ENCODE data around the gene NPLOC4.

- TF ChIP-seq REST (IDR thresholded peaks at IDR 0.05; ENCODE audit: insufficient replicate concordance, low read depth) (no peak), GABPA (IDR thresholded peaks at IDR 0.05; ENCODE audit: low read depth) (no peak), POLR2AphosphoS5 (IDR thresholded peaks at IDR 0.05; ENCODE audit: low read depth) (no peak)
Measured at GRCh38 chr17:81550285-81550684, 86.6 kb downstream of the NPLOC4 start.

All from HL-60 (cell line).